Measurements from ENCODE around the gene PTGES. TPM values are rescaled to one million over a fixed set of nuclear protein-coding genes. Genes with fewer than 3 reads are reported as not detected.
A peak's percentile ranks its signal among the peaks of the same experiment; 100 is the strongest.

Gene PTGES
- total RNA-seq, 1 donor from 2014 or later = 2.5 TPM

DNA sequence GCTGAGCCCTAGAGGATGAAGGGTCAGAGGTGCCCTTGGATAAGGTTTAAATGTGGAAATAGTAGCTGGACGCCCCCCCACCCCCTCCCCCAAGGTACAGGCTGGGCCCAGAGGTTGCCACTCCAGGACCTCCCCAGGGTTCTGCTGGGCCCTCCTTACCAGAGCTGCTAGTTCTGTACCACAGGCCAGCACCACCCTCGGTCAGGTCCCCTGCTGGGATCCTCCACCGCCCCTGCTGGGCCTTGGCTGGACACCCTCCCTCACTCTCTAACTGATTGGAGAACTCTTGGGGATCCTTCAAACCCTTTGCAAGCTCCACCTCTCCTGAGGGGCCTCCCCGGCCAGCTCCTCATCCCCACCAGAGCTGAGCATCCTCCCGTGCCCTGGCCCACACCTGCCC, 34.9 kb downstream of the PTGES start:
- H3K79me2 ChIP-seq (ENCODE audit: insufficient read depth, low read length) = no peaks in the 10 kb centered on the region
- H3K9ac ChIP-seq (ENCODE audit: low read length) = no peak overlapping the region
- H3K27me3 ChIP-seq (ENCODE audit: insufficient read depth, low read length) = no peaks in the 10 kb centered on the region
- peaks cover 4% of the 10 kb centered on the region for H3K4me1 ChIP-seq (ENCODE audit: insufficient read depth, low read length)
- Mint-ChIP-seq H3K9me3 (ENCODE audit: unreplicated experiment) (no peaks in the 10 kb centered on the region), H3K4me1 (ENCODE audit: low read depth, unreplicated experiment) (no peaks in the 10 kb centered on the region), H3K36me3 (ENCODE audit: low read depth, unreplicated experiment) (no peaks in the 10 kb centered on the region), H3K27ac (ENCODE audit: unreplicated experiment) (no peak overlapping the region), H3K4me3 (ENCODE audit: unreplicated experiment) (no peak overlapping the region), H3K27me3 (ENCODE audit: low read depth, unreplicated experiment) (peaks cover 19% of the 10 kb centered on the region)
- FAIRE-seq (no peak), DNase-seq (ENCODE audit: low read depth) (no peak)
- no peaks in the 10 kb centered on the region for H4K20me1 ChIP-seq (ENCODE audit: insufficient read depth, low read length)
- TF ChIP-seq EZH2 (IDR thresholded peaks at IDR 0.05; ENCODE audit: insufficient read depth, low read length) = no peak
- TF ChIP-seq, protein P1, sequence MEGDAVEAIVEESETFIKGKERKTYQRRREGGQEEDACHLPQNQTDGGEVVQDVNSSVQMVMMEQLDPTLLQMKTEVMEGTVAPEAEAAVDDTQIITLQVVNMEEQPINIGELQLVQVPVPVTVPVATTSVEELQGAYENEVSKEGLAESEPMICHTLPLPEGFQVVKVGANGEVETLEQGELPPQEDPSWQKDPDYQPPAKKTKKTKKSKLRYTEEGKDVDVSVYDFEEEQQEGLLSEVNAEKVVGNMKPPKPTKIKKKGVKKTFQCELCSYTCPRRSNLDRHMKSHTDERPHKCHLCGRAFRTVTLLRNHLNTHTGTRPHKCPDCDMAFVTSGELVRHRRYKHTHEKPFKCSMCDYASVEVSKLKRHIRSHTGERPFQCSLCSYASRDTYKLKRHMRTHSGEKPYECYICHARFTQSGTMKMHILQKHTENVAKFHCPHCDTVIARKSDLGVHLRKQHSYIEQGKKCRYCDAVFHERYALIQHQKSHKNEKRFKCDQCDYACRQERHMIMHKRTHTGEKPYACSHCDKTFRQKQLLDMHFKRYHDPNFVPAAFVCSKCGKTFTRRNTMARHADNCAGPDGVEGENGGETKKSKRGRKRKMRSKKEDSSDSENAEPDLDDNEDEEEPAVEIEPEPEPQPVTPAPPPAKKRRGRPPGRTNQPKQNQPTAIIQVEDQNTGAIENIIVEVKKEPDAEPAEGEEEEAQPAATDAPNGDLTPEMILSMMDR (IDR thresholded peaks at IDR 0.05; ENCODE audit: insufficient read depth, low read depth, low read length) = no peak
- H2AFZ ChIP-seq (ENCODE audit: low read depth, low read length) = no peak overlapping the region
- H3K27ac ChIP-seq (ENCODE audit: low read depth, low read length) = no peak overlapping the region
- H3K9me3 ChIP-seq (ENCODE audit: insufficient read depth, low read depth, low read length) = no peaks in the 10 kb centered on the region
- H3K36me3 ChIP-seq (ENCODE audit: insufficient read depth, low read length) = no peaks in the 10 kb centered on the region
- no peak overlapping the region for H3K4me3 ChIP-seq (ENCODE audit: insufficient read depth, low read depth, low read length)
- no peak overlapping the region for H3K4me2 ChIP-seq (ENCODE audit: low read length)

DNA sequence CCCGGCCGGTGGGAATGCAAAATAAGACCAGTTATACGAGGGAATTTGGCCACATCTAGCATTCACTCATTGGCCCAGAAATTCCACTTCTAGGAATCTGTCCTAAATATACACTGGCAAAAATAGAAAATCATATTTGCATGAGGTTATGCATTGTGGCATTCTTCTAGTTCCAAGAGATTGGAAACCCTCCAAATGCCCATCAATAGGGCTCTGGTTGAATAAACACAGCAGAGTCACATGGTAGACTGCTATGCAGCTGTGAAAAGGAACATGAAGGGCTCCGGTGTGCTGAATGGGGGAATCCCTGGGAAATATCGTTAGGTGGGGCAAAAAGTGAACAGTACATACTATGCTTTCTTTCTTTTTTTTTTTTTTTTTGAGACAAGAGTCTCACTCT, 36.8 kb downstream of the PTGES start:
- Mint-ChIP-seq H3K4me1 (ENCODE audit: low read depth, unreplicated experiment) (peaks cover 10% of the 10 kb centered on the region), H3K9me3 (ENCODE audit: unreplicated experiment) (no peaks in the 10 kb centered on the region), H3K4me3 (ENCODE audit: unreplicated experiment) (no peak overlapping the region), H3K27me3 (ENCODE audit: low read depth, unreplicated experiment) (peaks cover 19% of the 10 kb centered on the region), H3K36me3 (ENCODE audit: low read depth, unreplicated experiment) (no peaks in the 10 kb centered on the region), H3K27ac (ENCODE audit: unreplicated experiment) (no peak overlapping the region)
- no peak overlapping the region for H3K4me2 ChIP-seq (ENCODE audit: low read length)
- H3K36me3 ChIP-seq (ENCODE audit: insufficient read depth, low read length) = no peaks in the 10 kb centered on the region
- no peaks in the 10 kb centered on the region for H4K20me1 ChIP-seq (ENCODE audit: insufficient read depth, low read length)
- no peak overlapping the region for H2AFZ ChIP-seq (ENCODE audit: low read depth, low read length)
- H3K27ac ChIP-seq (ENCODE audit: low read depth, low read length) = no peak overlapping the region
- peaks cover 18% of the 10 kb centered on the region for H3K4me1 ChIP-seq (ENCODE audit: insufficient read depth, low read length)
- H3K4me3 ChIP-seq (ENCODE audit: insufficient read depth, low read depth, low read length) = no peak overlapping the region
- FAIRE-seq = no peak
- H3K9me3 ChIP-seq (ENCODE audit: insufficient read depth, low read depth, low read length) = no peaks in the 10 kb centered on the region
- no peaks in the 10 kb centered on the region for H3K79me2 ChIP-seq (ENCODE audit: insufficient read depth, low read length)
- no peaks in the 10 kb centered on the region for H3K27me3 ChIP-seq (ENCODE audit: insufficient read depth, low read length)
- no peak overlapping the region for H3K9ac ChIP-seq (ENCODE audit: low read length)
- TF ChIP-seq, protein P1 (IDR thresholded peaks at IDR 0.05; ENCODE audit: insufficient read depth, low read depth, low read length) = no peak
- TF ChIP-seq EZH2 (IDR thresholded peaks at IDR 0.05; ENCODE audit: insufficient read depth, low read length) = no peak
- peak; percentile 25 for DNase-seq (ENCODE audit: low read depth)

DNA sequence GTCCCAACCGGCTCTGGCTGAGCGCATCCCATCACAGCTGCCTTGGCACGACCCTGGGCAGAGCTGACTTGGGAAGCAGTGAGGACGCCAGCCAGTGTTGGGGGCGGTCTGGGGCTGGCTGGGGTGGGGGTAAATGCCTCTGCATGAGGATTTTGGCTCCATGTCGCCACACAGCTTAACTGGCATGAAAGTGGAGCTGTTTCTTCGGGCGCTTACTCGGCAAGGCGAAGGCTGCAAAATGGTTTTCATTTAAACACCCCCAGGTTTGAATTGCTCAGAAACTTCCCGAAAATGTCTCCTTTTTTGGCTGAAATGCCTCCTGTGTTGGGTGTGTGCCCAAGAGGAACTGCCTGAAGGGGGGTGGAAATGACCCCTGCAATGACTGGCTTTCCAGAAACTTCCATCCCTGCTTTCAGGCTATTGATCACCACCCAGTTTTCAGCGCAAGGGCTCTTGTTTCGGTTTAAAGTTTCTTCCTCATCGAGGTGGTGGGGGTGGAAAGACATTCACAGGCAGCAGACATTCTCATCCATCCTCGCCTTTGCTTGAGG, 38.3 kb downstream of the PTGES start:
- Mint-ChIP-seq H3K4me1 (ENCODE audit: low read depth, unreplicated experiment) (peaks cover 10% of the 10 kb centered on the region), H3K27ac (ENCODE audit: unreplicated experiment) (no peak overlapping the region), H3K27me3 (ENCODE audit: low read depth, unreplicated experiment) (peaks cover 18% of the 10 kb centered on the region), H3K4me3 (ENCODE audit: unreplicated experiment) (no peak overlapping the region), H3K9me3 (ENCODE audit: unreplicated experiment) (no peaks in the 10 kb centered on the region), H3K36me3 (ENCODE audit: low read depth, unreplicated experiment) (no peaks in the 10 kb centered on the region)
- H3K9me3 ChIP-seq (ENCODE audit: insufficient read depth, low read depth, low read length) = no peaks in the 10 kb centered on the region
- H3K79me2 ChIP-seq (ENCODE audit: insufficient read depth, low read length) = no peaks in the 10 kb centered on the region
- no peak overlapping the region for H2AFZ ChIP-seq (ENCODE audit: low read depth, low read length)
- peak overlapping the region; percentile 52 for H3K4me2 ChIP-seq (ENCODE audit: low read length)
- DNase-seq (ENCODE audit: low read depth) (peak; percentile 14), FAIRE-seq (no peak)
- H3K4me1 ChIP-seq (ENCODE audit: insufficient read depth, low read length) = peaks cover 18% of the 10 kb centered on the region
- no peak overlapping the region for H3K9ac ChIP-seq (ENCODE audit: low read length)
- TF ChIP-seq EZH2 (IDR thresholded peaks at IDR 0.05; ENCODE audit: insufficient read depth, low read length) = no peak
- TF ChIP-seq, protein P1 (IDR thresholded peaks at IDR 0.05; ENCODE audit: insufficient read depth, low read depth, low read length) = no peak
- H3K27me3 ChIP-seq (ENCODE audit: insufficient read depth, low read length) = no peaks in the 10 kb centered on the region
- no peak overlapping the region for H3K27ac ChIP-seq (ENCODE audit: low read depth, low read length)
- H3K4me3 ChIP-seq (ENCODE audit: insufficient read depth, low read depth, low read length) = no peak overlapping the region
- no peaks in the 10 kb centered on the region for H4K20me1 ChIP-seq (ENCODE audit: insufficient read depth, low read length)
- no peaks in the 10 kb centered on the region for H3K36me3 ChIP-seq (ENCODE audit: insufficient read depth, low read length)
